HG02852 (cell line): Measurements from ENCODE around the gene KRT31.
"Not testable (repeated sequence)": the region's sequence is repeated elsewhere in the genome, so short reads cannot be mapped to it uniquely, and the experiment has no call there.

Experiments used
- ATAC-seq: cut with Tn5 transposase; IDR thresholded peaks from one replicate; pipeline ENCODE4 v1.9.1; 2021; ENCODE audit warnings: mild to moderate bottlenecking, moderate library complexity; ENCODE audit not compliant: unreplicated experiment

Gene KRT31

DNA sequence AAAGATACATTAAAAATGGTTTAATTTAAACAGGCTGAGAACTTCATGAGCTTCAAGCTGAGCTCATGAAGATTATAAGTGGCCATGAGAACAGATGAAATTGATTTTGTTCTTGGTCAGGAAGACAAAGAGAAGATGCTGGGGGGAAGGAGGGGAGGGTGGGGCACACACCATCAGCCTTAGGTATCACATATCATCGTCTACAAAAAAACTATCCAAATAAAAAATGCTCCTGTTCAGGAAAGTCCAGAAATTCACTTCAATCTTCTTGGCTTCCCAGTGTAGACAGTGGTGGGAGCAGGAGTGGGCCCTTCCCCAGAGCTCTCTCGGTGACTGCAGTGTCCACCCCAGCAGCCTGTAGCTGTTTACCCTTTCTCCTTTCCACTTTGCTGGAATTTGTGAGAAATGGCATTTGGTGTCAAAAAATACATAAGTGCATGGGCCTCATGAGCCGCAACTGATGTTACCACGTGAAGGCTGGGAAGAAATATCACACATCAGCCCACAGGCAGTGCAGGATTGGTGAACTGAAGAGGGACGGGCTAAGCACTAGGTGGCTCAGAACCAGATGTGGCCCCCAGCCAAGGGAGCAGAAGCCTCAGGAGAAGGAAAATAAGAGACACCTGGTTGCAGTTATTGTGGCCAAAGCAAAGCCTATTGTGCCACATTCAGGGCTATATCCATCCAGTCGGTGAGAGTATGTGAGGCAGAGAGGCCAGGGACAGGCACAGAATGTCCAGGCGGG lies 20.9 kb upstream of the KRT31 start:
- ATAC-seq: no peak

DNA sequence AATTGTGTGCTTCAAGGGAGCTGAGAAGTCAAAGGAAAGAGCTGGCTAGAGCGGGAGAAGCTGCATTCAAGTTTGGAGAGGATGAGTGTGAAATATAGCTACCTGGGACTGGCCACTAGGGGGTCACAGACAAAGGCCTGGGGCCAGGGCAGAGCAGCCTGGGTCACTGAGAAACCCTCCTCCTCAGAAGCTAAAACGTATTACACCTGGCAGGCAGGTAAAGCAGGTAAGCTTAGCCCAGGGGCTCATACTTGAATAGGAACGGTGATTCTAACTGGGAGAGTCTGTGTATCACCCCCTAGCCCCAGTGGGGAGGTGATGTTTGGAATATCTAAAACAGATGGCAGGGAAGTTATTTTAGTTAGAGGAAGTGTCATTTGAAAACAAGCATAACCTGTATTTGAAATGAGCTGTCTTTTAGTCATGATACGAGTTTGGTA lies 20.2 kb upstream of the KRT31 start:
- ATAC-seq: no peak

DNA sequence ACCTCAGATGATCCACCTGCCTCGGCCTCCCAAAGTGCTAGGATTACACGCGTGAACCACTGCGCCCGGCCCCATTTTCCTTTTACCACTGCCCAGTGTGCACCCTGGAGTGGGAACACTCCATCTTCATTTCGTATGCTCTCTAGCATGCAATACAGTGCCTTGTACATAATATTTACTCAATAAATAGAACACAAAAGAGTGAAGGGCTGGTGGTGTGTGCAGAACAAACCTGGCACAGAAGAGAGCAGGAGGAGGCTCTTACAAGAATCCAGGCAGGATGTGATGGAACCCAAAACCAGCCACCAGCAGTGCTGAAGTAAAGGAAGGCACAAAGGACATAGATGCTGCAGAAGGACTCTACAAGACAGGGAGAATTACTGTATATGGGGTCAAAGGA lies 19.7 kb upstream of the KRT31 start:
- no peak for ATAC-seq

DNA sequence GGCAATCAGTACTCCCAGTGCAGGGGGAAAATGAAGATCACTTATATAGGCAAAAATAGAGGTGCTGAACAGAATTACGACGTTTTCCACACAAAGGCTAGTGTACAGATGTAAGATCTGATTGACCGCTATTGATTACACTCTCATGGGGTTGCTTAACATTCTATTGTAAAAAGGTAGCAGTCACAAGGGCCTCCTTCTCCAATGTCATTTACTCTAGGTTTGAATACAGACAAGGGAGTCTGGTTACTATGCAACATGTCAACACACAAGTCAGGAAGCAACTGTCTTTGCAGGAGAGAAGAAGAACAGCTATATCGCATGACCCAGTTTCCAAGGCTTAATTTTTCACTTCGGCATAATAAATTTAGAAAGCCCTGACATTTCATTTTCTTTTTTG lies 19.1 kb upstream of the KRT31 start:
- no peak for ATAC-seq

DNA sequence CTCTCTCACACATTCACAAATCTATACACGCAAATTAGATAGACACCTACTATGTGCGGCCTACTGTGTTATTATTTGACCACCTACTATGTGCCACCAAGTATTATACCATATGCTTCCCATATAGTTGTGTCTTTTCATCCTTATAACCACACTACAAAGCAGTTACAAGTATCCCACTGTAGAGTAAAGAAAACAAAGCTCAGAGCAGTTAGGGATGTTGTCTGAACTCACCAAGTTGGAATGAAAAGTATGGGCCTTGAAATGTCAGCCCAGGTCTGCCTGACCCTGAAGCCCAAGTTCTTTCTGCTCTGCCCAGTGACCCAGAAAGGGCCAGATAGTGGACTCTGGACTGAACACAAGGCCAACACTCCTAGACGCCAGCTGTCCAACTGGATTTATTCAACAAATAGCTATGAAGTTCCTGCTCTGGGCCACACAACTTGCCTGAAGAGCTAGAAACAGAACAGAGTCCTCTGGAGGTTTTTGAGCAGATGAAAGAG lies 18.5 kb upstream of the KRT31 start:
- no peak for ATAC-seq

DNA sequence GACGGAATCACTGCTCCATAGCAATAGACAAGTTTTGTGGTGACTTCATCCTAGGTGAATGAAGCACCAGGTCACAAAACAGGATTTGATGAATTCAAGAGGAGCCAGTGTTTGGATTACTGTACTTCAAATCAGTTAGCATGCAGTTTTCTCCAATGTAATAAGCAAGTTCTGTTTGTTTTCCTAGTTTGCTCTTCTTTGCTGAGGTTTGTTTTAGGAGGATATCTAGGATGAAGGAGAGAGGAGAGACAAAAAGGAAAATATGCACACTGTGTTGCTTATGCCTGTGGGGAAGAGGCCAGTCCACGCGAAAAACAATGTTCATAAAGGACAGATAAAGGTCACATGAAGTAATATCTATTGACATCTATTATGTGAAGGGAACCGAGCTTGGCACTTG lies 18.0 kb upstream of the KRT31 start:
- ATAC-seq: no peak

DNA sequence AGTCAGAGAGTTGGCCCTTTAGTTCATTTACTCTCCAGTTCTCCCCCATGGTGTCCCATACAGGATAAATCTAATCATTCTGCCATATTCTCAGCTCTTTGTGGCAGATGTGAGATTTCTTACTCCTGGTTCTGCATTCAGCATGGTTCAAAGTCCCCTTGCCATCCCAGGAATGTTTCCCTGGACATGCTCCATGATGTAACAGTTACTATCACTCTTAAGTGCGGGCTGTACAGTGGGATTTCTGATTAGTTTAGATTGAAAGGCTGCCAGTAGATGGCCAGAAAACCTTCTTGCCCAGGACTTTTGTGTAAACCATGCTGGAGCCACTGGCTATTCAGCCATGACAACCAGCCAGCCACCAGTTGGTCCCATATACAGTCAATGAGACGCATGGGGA lies 16.6 kb upstream of the KRT31 start:
- ATAC-seq: no peak

DNA sequence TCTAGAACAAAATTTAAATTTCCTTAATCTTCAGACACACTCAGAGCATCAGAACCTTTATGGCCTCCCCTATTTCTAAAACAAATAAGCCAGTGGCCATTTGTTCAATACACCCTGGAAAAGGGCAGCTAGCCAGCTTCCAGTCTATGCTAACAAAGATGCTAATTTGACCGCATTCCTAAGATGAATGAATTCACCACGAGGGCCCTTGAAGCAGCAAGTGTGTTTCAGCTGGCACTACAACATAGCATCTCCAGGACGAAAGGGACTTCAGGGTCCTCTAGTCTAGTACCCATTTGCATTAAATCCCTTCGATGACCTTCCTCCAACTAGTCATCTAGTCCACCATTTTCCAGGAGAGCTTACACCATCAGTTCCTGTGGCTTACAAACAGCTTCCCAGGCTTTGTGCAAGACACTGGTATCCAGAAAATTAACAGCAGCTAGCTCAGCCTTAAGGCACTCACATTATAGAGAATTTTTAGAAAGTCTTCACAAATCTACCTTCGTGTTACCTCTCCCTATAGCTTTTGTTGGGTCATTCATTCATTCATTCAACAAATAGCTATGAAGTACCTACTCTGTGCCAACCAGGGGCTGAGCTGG lies 16.0 kb upstream of the KRT31 start:
- ATAC-seq: no peak

DNA sequence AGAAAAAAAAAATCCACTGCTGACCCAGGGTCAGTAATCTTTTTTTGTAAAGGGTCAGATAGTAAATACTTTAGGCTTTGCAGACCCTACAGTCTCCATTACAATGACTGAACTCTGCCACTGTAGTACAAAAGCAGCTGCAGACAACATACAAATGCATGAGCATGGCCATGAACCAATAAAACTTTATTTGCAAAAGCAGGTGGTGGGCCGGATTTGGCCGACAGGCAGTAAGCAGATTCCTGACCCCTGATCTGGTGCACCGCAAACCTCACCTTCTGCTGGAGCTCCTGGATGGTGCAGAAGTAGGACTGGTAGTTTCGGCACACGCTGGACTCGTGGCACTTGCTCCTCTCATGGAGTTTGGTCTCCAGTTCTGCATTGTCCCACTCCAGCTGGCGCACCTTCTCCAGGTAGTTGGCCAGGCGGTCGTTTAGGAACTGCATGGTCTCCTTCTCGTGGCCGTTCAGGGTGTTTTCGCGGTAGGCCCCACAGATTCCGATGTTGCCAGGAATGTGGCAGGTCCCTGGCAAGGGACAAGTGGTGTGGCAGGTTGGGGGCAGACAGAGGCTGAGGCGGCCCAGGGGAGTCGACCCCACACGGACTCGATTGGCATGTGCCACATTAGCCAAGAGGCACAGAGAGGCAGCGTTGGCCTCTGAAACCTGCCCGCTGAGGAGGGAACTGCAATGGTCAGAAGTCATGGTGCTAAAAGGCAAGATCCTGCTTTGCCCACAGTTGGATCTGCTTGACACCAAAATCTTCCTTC lies 13.8 kb upstream of the KRT31 start:
- ATAC-seq: no peak

DNA sequence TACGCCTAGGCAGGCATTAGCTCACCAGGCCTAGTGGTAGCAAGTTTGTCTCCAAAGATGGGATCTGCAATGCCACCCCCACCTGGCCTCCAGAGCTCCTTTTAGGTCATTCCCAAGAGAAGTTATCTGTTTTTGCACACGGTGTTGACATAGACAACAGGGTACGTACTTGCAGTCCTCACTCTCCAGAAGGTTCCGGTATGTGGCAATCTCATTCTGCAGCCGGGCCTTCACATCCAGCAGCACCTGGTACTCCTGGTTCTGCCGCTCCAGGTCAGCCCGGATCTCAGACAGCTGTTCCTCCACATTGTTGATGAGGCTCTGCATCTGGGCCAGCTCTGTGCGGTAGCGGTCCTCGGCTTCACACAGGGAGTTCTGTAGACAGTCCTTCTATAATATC lies 9.8 kb upstream of the KRT31 start:
- ATAC-seq: no peak

DNA sequence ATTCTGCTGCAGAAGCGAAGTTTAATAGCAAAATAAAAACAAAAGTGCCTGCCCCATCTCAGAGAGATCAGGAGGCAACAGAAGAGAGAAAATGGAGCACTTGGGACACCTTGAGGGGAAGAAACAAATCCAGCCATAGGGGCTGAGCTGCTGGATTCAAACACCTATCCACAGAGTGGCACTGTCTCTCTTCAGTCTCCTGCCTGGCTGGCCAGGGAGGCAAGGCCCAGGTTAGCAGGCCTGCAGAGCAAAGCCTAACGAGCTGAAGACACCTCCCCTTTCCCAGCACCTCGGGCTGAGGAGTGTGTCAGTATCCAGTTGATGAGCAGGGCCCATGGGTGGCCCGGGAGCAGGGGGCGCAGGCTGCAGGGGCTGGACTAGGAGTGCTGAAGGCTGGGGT lies 8.8 kb upstream of the KRT31 start:
- no peak for ATAC-seq

DNA sequence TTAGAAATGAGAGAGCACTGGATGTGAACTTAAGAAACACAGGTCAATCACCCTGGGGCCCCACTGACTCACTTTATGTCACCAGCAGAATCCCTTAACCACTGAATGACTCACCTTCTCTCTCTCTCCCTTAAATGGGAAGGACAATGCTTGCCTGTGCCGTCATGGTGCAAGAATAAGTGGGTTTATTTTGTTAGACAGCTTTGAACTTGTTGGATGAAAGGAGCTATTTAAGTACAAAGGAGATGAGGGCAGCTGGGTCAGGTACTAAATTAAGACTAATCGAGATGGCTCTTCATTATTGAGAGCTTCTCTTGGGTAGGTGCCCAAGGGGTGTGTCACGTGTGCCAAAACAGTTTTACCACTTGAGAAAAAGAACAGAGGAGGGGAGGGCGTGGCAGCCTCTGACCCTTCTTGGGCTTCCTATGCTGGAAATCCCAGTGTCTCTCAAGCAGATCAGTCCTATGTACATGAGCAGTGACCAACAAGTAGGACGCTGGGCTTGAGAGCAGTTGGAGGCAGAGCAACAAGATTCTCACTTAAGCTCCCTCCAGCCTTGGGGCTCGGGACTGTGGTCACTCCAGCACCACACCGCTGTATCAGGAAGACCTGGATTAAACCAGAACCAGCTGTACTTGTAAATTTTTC lies 6.7 kb upstream of the KRT31 start:
- no peak for ATAC-seq

DNA sequence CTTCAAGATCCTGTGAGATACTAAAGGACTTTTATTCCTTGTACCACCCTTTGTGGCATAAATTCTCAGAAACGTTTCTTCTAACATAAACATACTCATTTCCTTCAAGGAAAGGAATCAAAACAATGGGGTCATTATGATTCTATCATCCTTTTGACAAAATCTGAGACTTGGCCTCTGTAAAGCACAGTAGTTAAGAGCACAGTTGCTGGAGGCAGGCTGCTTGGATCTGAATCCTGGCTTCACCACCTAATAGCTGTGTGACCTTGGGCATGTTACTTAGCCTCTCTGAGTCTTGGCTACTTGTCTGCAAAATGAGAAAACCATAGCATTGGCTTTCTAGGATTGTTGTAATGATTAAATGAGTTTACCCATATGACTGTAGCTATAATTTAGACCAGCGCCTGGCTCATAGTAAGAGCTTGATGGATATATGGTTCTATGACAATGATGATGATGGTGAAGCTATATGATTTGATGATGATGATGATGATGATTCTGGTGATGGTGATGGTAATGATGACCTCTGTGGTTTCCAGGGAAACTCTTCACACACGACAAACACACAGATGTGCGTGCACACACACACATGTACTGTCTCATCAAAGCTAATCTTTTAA lies 6.1 kb upstream of the KRT31 start:
- ATAC-seq: no peak

DNA sequence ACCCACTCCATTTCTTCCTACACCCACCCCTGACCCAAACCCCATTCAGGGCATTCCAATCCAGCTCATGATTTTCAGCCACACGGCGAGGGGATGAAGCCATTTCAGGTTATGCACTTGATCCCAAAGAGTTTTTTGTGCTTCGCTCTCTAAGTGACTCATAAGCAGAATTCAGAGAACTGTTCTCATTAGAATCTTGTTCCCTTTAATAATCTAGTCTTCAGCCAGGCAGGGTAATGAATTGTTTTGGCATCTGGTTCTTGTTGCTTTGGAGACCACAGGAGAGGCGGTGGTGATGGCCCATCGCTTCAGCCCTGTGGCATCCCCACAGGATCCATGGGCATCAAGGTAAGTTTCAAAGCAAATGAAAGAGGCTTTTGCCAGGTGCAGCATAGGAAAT lies 4.8 kb upstream of the KRT31 start:
- no peak for ATAC-seq

DNA sequence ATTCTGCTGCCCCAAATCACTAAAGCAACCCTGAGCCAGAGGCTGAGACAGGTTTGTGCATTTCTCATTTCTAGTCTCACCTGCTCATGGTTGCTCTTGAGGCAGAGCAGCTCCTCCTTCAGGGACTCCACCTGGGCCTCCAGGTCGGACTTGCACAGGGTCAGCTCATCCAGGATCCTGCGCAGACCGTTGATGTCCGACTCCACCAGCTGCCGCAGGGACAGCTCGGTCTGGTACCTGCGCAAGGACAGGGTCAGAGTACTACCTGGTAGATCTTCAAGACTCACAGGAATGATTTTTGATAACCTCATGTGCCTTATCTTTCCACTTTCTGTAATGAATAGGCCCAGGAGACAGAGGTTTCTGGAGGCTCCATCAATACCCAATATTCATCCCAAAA lies 1.1 kb downstream of the KRT31 start:
- no peak for ATAC-seq

DNA sequence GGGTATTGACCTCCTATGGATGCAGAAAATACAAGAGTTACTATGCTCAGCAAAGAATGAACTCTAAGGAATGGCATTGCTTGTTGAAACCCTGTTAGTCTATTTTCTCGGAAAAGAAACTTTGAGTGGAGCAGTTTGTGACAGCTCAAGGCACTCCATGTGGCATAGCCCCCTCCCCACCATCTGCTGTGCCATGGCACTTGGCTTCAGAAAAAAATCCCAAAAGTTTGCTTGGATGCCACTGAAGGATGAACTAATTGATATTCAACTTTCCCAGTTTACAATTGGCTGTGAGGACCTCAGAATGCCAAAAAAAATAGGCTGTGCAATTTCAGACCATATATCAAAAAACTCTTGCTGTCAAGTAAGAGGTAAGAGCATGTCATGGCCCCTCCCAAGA lies 1.8 kb downstream of the KRT31 start:
- ATAC-seq: no peak

DNA sequence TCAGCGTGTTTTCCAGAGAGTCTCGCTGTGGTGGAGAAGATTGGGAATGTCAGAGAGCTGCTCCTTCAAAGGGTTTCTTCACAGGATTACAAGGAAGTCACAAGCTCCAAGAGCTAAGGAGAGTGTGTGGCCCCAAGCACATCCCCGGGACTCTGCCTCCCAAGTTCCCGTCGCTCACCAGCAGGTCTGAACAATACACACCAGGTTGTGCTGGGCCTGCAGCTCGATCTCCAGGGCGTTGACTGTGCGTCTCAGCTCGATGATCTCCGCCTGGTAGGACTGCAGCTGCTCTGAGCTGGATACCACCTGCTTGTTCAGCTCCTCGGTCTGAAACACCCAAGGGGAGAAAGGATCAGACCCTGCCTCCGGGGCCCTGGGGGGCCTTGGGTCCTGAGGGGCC lies 2.4 kb downstream of the KRT31 start:
- not testable (repeated sequence) for ATAC-seq

DNA sequence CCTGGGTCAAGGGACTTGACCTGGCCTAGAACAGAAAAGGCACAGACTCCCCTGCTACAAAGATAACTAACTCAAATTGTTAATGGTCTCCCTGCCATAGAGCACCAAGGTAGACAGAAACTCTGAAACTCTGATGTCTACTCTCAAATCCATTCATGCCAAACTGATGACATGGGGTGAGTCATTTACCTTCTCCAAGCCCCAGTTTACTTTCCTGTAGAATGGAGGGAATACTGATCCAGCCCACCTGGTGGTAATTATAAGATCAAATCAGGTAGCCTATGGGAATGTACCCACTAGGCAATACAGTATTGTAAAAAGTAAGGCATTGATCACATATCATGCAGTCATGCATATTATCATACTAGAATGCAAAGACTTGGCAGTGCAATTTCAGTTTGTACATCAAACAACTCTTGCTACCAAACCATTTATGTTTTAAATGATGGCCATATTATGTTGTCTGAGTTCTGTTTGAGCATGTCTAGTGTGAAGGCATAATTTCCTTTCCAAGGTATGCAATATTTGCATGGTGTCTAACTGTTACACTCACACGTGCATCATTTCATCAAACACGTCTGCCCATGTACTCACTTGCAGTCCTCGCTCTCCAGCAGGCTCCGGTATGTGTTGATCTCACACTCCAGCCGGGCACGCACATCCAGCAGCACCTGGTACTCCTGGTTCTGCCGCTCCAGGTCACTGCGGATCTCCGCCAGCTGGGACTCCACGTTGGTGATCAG lies 3.0 kb downstream of the KRT31 start:
- no peak for ATAC-seq

DNA sequence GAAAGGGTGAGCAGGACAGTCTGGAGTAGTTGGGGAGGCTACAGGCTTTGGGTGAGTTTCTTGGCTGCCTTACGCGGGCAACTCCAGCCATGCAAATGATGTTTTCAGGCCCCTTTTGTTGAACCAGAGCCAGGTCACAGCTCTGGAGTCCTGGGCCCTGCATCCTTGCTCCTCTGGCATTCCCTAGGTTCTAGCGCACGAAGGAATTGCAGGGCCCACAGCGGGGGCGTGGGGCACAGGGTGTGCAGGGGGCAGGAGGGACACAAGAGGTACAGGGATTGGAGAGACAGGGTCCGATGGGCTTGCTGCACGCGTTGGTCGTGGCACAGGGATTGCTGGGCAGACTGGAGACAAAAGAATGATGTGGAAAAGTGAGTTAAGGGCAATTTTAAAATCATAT lies 3.6 kb downstream of the KRT31 start:
- no peak for ATAC-seq

DNA sequence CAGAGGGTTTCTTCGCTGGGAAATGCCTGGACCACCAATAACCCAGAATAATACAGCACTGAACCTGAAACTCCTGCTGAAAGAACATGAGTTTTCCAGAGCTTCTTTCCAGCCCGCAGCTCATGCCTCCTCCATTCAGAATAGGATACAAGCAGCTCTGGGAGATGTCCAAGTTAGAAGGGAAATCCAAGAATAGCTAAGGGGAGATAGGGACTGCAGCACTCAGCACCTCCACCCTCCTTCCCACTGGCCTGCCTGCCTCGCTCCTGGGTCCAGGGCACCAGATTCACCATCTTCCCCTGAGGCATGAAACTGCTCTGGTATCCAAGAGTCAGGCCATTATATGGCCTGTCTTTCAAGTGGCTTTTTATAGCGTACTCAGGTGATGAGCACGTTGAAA lies 4.1 kb downstream of the KRT31 start:
- no peak for ATAC-seq
